Liver (tissue), 9 donors: ENCODE measurements around the gene EPS8L1. TPM values are rescaled to one million over a fixed set of nuclear protein-coding genes. Genes with fewer than 3 reads are reported as not detected.

Experiments used
- DNase-seq: peaks from one replicate; pipeline ENCODE4 v3.0.0-alpha.2; 2017; ENCODE audit warnings: low spot score
- H3K27ac ChIP-seq, 2 donors: one replicate each; pipeline ENCODE4 v1.7.0; 2013; ENCODE audit warnings: inconsistent platforms in 2 of 2, low read length in 2 of 2, control low read depth in 1 of 2, low read depth in 1 of 2, mild to moderate bottlenecking in 1 of 2
- H3K27me3 ChIP-seq, 4 donors: one replicate each; pipeline versions ENCODE4 v1.6.1 to v1.7.0; 2013; ENCODE audit warnings: low read length in 3 of 4, inconsistent platforms in 1 of 4, mild to moderate bottlenecking in 1 of 4, moderate library complexity in 1 of 4; ENCODE audit not compliant: control insufficient read depth in 4 of 4, insufficient read depth in 4 of 4
- H3K36me3 ChIP-seq, 4 donors: one replicate each; pipeline versions ENCODE4 v1.6.1 to v1.7.0; 2013; ENCODE audit warnings: low read length in 3 of 4, mild to moderate bottlenecking in 3 of 4, low read depth in 1 of 4, moderate library complexity in 1 of 4; ENCODE audit not compliant: control insufficient read depth in 4 of 4, insufficient read depth in 3 of 4
- H3K4me1 ChIP-seq, 4 donors: one replicate each; pipeline versions ENCODE4 v1.6.1 to v1.7.0; 2013; ENCODE audit warnings: low read length in 3 of 4, mild to moderate bottlenecking in 3 of 4, moderate library complexity in 1 of 4; ENCODE audit not compliant: control insufficient read depth in 4 of 4, insufficient read depth in 4 of 4
- H3K4me3 ChIP-seq, 3 donors: one replicate each; pipeline versions ENCODE4 v1.6.1 to v1.7.0; 2013; ENCODE audit warnings: low read length in 3 of 3, control low read depth in 1 of 3, low read depth in 1 of 3, mild to moderate bottlenecking in 1 of 3
- H3K9ac ChIP-seq, 2 donors: one replicate each; pipeline ENCODE4 v1.7.0; 2013; ENCODE audit warnings: low read length in 2 of 2, mild to moderate bottlenecking in 2 of 2, moderate library complexity in 2 of 2, control low read depth in 1 of 2, low read depth in 1 of 2
- H3K9me3 ChIP-seq, 4 donors: one replicate each; pipeline versions ENCODE4 v1.6.1 to v1.7.0; 2013; ENCODE audit warnings: low read length in 3 of 4; ENCODE audit not compliant: control insufficient read depth in 4 of 4
- ATF3 ChIP-seq: IDR thresholded peaks from 2 replicates; pipeline ENCODE4 v1.6.1; 2016; ENCODE audit warnings: antibody characterized with exemption
- CTCF ChIP-seq: fragments of 150-350 bp; IDR thresholded peaks from 2 replicates; pipeline ENCODE4 v1.5.1; 2017; ENCODE audit warnings: improper control_type of control experiment, low read depth, low read length; ENCODE audit not compliant: missing input control
- EGR1 ChIP-seq, 2 donors: IDR thresholded peaks; 2 replicates each; pipeline ENCODE4 v1.6.1; 2016 to 2018; ENCODE audit warnings: antibody characterized with exemption in 2 of 2, low read depth in 2 of 2
- FOXA2 ChIP-seq: IDR thresholded peaks from 2 replicates; pipeline ENCODE4 v1.6.1; 2016; ENCODE audit warnings: antibody characterized with exemption
- GABPA ChIP-seq, 2 donors: IDR thresholded peaks in 1 of 2; conservative IDR thresholded peaks in 1 of 2; 2 replicates each; pipeline ENCODE4 v1.6.1; 2016; ENCODE audit warnings: antibody characterized with exemption in 2 of 2, mild to moderate bottlenecking in 1 of 2, moderate library complexity in 1 of 2
- HNF4G ChIP-seq: IDR thresholded peaks from 2 replicates; pipeline ENCODE4 v1.6.1; 2016; ENCODE audit warnings: antibody characterized with exemption
- MAX ChIP-seq: IDR thresholded peaks from 2 replicates; pipeline ENCODE4 v1.6.1; 2016; ENCODE audit warnings: antibody characterized with exemption
- NR2F2 ChIP-seq: IDR thresholded peaks from 2 replicates; pipeline ENCODE4 v1.6.1; 2016; ENCODE audit warnings: antibody characterized with exemption
- RAD21 ChIP-seq, 2 donors: IDR thresholded peaks; 2 replicates each; pipeline ENCODE4 v1.6.1; 2016; ENCODE audit warnings: antibody characterized with exemption in 2 of 2, mild to moderate bottlenecking in 2 of 2
- REST ChIP-seq: IDR thresholded peaks from 2 replicates; pipeline ENCODE4 v1.6.1; 2016; ENCODE audit warnings: antibody characterized with exemption, mild to moderate bottlenecking
- TAF1 ChIP-seq: conservative IDR thresholded peaks from 2 replicates; pipeline ENCODE4 v1.6.1; 2016; ENCODE audit warnings: antibody characterized with exemption, mild to moderate bottlenecking
- YY1 ChIP-seq: IDR thresholded peaks from 2 replicates; pipeline ENCODE4 v1.6.1; 2016; ENCODE audit warnings: antibody characterized with exemption, mild to moderate bottlenecking
- ZBTB33 ChIP-seq: IDR thresholded peaks from 2 replicates; pipeline ENCODE4 v1.6.1; 2016; ENCODE audit warnings: antibody characterized with exemption
- WGBS: extraction: QIAGEN DNeasy Blood & Tissue Kit; methylation state at CpG from one replicate; pipeline ENCODE4 v1.1.7; 2013; 5-methylcytosine and 5-hydroxymethylcytosine counted together
- polyA plus RNA-seq, 2 donors: library from polyadenylated mRNA; stranded (reverse) in 1 of 2; unstranded in 1 of 2; fragments of 200-250 nt in 1 of 2; fragments of >200 nt in 1 of 2; fragmentation: Nextera tagmentation in 1 of 2; extraction: Ambion mirVana in 1 of 2; gene quantifications; one replicate each; pipeline versions ENCODE4 v1.2.1 to v1.2.3, GENCODE V29; 2013 to 2015
- total RNA-seq, 2 donors: library from RNA; depleted of rRNA; stranded (reverse); fragments of >200 nt; gene quantifications; one replicate each; pipeline ENCODE4 v1.2.3, GENCODE V29; 2014
- donor health status: healthy.
- donor health status: healthy.
- donor health status: healthy.
- donor health status: healthy.
- donor health status: healthy.

Gene EPS8L1
- total and polyA plus RNA-seq, 4 donors: 0.40 to 1.5 (median 0.87) TPM

GRCh38 chr19:55046975-55047622 is 28.6 kb upstream of the EPS8L1 start:
- WGBS: 94% methylated on average over 17 of the region's 17 CpGs
- H3K9ac ChIP-seq: no peak overlapping the region
- no peaks in the 10 kb centered on the region for H3K27me3 ChIP-seq
- H3K4me3 ChIP-seq: no peak overlapping the region
- TF ChIP-seq MAX: no peak
- no peak for TF ChIP-seq GABPA (IDR thresholded peaks at IDR 0.05 in 1 of 2, conservative IDR thresholded peaks at IDR 0.05 in 1 of 2)
- TF ChIP-seq CTCF: no peak
- no peak for TF ChIP-seq ZBTB33
- TF ChIP-seq TAF1: no peak
- no peak for TF ChIP-seq NR2F2
- TF ChIP-seq EGR1 (IDR thresholded peaks at IDR 0.05; ENCODE audit: low read depth in 2 of 2): no peak
- no peak for TF ChIP-seq HNF4G
- no peak for TF ChIP-seq FOXA2
- no peak for TF ChIP-seq RAD21 (IDR thresholded peaks at IDR 0.05)
- TF ChIP-seq ATF3: no peak
- no peaks in the 10 kb centered on the region for H3K9me3 ChIP-seq
- H3K27ac ChIP-seq: no peak overlapping the region
- no peak for DNase-seq
- peaks cover 19 to 61% (median 36%) of the 10 kb centered on the region in 4 donors for H3K36me3 ChIP-seq
- H3K4me1 ChIP-seq: no peaks in the 10 kb centered on the region

GRCh38 chr19:55047951-55048350 is 27.7 kb upstream of the EPS8L1 start:
- DNase-seq: no peak
- 95% methylated on average over 12 of the region's 12 CpGs for WGBS
- Histone ChIP-seq H3K36me3 (peaks cover 19 to 57% (median 36%) of the 10 kb centered on the region in 4 donors), H3K9me3 (no peaks in the 10 kb centered on the region), H3K27me3 (no peaks in the 10 kb centered on the region), H3K27ac (no peak overlapping the region), H3K4me1 (no peaks in the 10 kb centered on the region), H3K9ac (no peak overlapping the region), H3K4me3 (no peak overlapping the region)
- no peak for TF ChIP-seq REST
- TF ChIP-seq ATF3: no peak
- no peak for TF ChIP-seq RAD21 (IDR thresholded peaks at IDR 0.05)
- no peak for TF ChIP-seq NR2F2
- no peak for TF ChIP-seq CTCF
- no peak for TF ChIP-seq YY1
- TF ChIP-seq ZBTB33: no peak
- no peak for TF ChIP-seq TAF1
